Lung (tissue), 16 donors: ENCODE results near the gene TENT4A. TPM values are rescaled to one million over a fixed set of nuclear protein-coding genes. Genes with fewer than 3 reads are reported as not detected.
"Not testable (repeated sequence)": the region's sequence is repeated elsewhere in the genome, so short reads cannot be mapped to it uniquely, and the experiment has no call there.

Source experiments
- ATAC-seq: fragments of 200-7000 bp; cut with Tn5 transposase; one replicate; pipeline ENCODE4 v1.9.1; 2020; ENCODE audit warnings: moderate number of reproducible peaks; ENCODE audit not compliant: insufficient read depth, low FRiP score
- DNase-seq, 3 donors: peaks; one replicate each; pipeline ENCODE4 v3.0.0-alpha.2; 2013 to 2017
- H3K27ac ChIP-seq, 2 donors: one replicate each; pipeline ENCODE4 v1.5.1; 2013; ENCODE audit warnings: mild to moderate bottlenecking in 2 of 2, moderate library complexity in 2 of 2, control low read depth in 1 of 2, inconsistent platforms in 1 of 2, low read depth in 1 of 2, low read length in 1 of 2
- H3K27me3 ChIP-seq, 3 donors: one replicate each; pipeline ENCODE4 v1.5.1; 2013; ENCODE audit warnings: low read length in 2 of 3; ENCODE audit not compliant: control insufficient read depth in 3 of 3, insufficient read depth in 3 of 3
- H3K36me3 ChIP-seq, 4 donors: one replicate each; pipeline ENCODE4 v1.5.1; 2013; ENCODE audit warnings: low read length in 4 of 4, mild to moderate bottlenecking in 1 of 4, moderate library complexity in 1 of 4; ENCODE audit not compliant: control insufficient read depth in 4 of 4, insufficient read depth in 4 of 4
- H3K4me1 ChIP-seq, 5 donors: one replicate each; pipeline ENCODE4 v1.5.1; 2013; ENCODE audit warnings: low read length in 5 of 5, mild to moderate bottlenecking in 2 of 5, moderate library complexity in 1 of 5; ENCODE audit not compliant: control insufficient read depth in 5 of 5, insufficient read depth in 5 of 5
- H3K4me3 ChIP-seq: one replicate; pipeline ENCODE4 v1.5.1; 2013; ENCODE audit warnings: mild to moderate bottlenecking, control low read depth, moderate library complexity
- H3K9ac ChIP-seq, 2 donors: one replicate each; pipeline ENCODE4 v1.5.1; 2013; ENCODE audit warnings: low read length in 2 of 2, control low read depth in 1 of 2; ENCODE audit not compliant: insufficient read depth in 1 of 2
- H3K9me3 ChIP-seq, 4 donors: one replicate each; pipeline ENCODE4 v1.5.1; 2013; ENCODE audit warnings: low read length in 3 of 4, mild to moderate bottlenecking in 1 of 4, moderate library complexity in 1 of 4; ENCODE audit not compliant: control insufficient read depth in 4 of 4, insufficient read depth in 3 of 4
- CTCF ChIP-seq: IDR thresholded peaks from 2 replicates; pipeline ENCODE4 v1.5.1; 2012; ENCODE audit warnings: mild to moderate bottlenecking; ENCODE audit errors: control extremely low read depth, extremely low read depth
- WGBS, 2 donors: extraction: QIAGEN DNeasy Blood & Tissue Kit; methylation state at CpG; one replicate each; pipeline ENCODE4 v1.1.7; 2013; 5-methylcytosine and 5-hydroxymethylcytosine counted together
- long read RNA-seq, 5 donors: transcript quantifications; one replicate each; lab custom pipeline, GENCODE V29; 2026
- polyA plus RNA-seq, 2 donors: library from polyadenylated mRNA; stranded (reverse); fragments of 200-250 nt; gene quantifications; one replicate each; pipeline ENCODE4 v1.2.1, GENCODE V29; 2013
- total RNA-seq, 2 donors: library from RNA; depleted of rRNA in 1 of 2; stranded (reverse); fragments of >200 nt in 1 of 2; gene quantifications; one replicate each; pipeline ENCODE4 v1.2.1, GENCODE V29; 2014 to 2021
- donor health status: control.
- donor health status: control.
- donor health status: Bipolar disorder and iron deficiency.
- donor health status: healthy.
- donor health status: DM: yes; HTN: yes; CAD: no.

TENT4A gene
- total RNA-seq (10 to 100 TPM; 24.3 to 46.9 TPM), polyA plus RNA-seq (10 to 100 TPM in 1 of 2 donors, 1 to 10 TPM in 1; 9.4 to 10.4 TPM)
- long read RNA-seq, donor 1, full-length matches to known transcripts: 4 of 4 reads
- long read RNA-seq, donor 1, partial matches to known transcripts: 0 of 4 reads
- long read RNA-seq, donor 1, other reads (novel, unspliced or antisense): 0 of 4 reads
- long read RNA-seq, donor 2: 0 reads
- long read RNA-seq, donor 3: 0 reads
- long read RNA-seq, donor 4, full-length matches to known transcripts: 4 of 4 reads
- long read RNA-seq, donor 4, partial matches to known transcripts: 0 of 4 reads
- long read RNA-seq, donor 4, other reads (novel, unspliced or antisense): 0 of 4 reads
- long read RNA-seq, donor 5, full-length matches to known transcripts: 5 of 5 reads
- long read RNA-seq, donor 5, partial matches to known transcripts: 0 of 5 reads
- long read RNA-seq, donor 5, other reads (novel, unspliced or antisense): 0 of 5 reads

- no peak for TF ChIP-seq CTCF
- Histone ChIP-seq H3K9me3 (no peaks in the 10 kb centered on the region), H3K27ac (peak within 1 kb of the TSS; percentile 98 to 99), H3K36me3 (peaks cover 0 to 4% (median 3%) of the 10 kb centered on the region in 4 donors), H3K4me1 (peaks cover 8 to 31% (median 22%) of the 10 kb centered on the region in 5 donors), H3K9ac (peak within 1 kb of the TSS in 1 of 2 donors; percentile 40), H3K4me3 (peak within 1 kb of the TSS; percentile 76), H3K27me3 (peaks cover 0 to 8% (median 0%) of the 10 kb centered on the region in 3 donors)
- 1 to 3% methylated on average over 36 to 174 of the region's 174 CpGs for WGBS, 2 donors
- ATAC-seq: no peak
- DNase-seq: peak in 1 of 3 donors; percentile 23
Observed at GRCh38 chr5:6713274-6714225, at the start of gene TENT4A. TSS of gene TENT4A (plus strand) at chr5:6713432. CDS start at chr5:6713984, 552 bp downstream.

GRCh38 chr5:6666762-6667161, 46.5 kb upstream of the TENT4A start:
- Histone ChIP-seq H3K4me3 (no peak overlapping the region), H3K27me3 (no peaks in the 10 kb centered on the region), H3K9me3 (peaks cover 0 to 3% (median 0%) of the 10 kb centered on the region in 4 donors), H3K9ac (no peak overlapping the region), H3K4me1 (no peaks in the 10 kb centered on the region), H3K27ac (no peak overlapping the region), H3K36me3 (peaks cover 4 to 10% (median 7%) of the 10 kb centered on the region in 4 donors)
- no peak for ATAC-seq
- no peak for TF ChIP-seq CTCF
- WGBS, 2 donors: 95 to 98% methylated on average over 15 of the region's 15 CpGs
- no peak for DNase-seq

- TF ChIP-seq CTCF: no peak
- Histone ChIP-seq H3K27me3 (no peaks in the 10 kb centered on the region), H3K9me3 (peaks cover 0 to 3% (median 0%) of the 10 kb centered on the region in 4 donors), H3K27ac (no peak overlapping the region), H3K4me1 (no peaks in the 10 kb centered on the region), H3K36me3 (peaks cover 4 to 10% (median 7%) of the 10 kb centered on the region in 4 donors), H3K9ac (no peak overlapping the region), H3K4me3 (no peak overlapping the region)
- DNase-seq (no peak), ATAC-seq (no peak)
- 96 to 97% methylated on average over 5 of the region's 5 CpGs for WGBS, 2 donors
Observed at GRCh38 chr5:6667648-6668047, 45.6 kb upstream of the TENT4A start.

- not testable (repeated sequence) for DNase-seq, H3K36me3 ChIP-seq, H3K27me3 ChIP-seq, H3K4me1 ChIP-seq, H3K27ac ChIP-seq, H3K4me3 ChIP-seq, ATAC-seq, H3K9ac ChIP-seq, H3K9me3 ChIP-seq
- WGBS, 2 donors: 85 to 86% methylated on average over 9 of the region's 9 CpGs
Observed at GRCh38 chr5:6668717-6669116, 44.5 kb upstream of the TENT4A start.
